Colonic mucosa (tissue), 4 donors: ENCODE measurements around the gene PLEKHA6. TPM values are rescaled to one million over a fixed set of nuclear protein-coding genes. Genes with fewer than 3 reads are reported as not detected.

Experiments
- DNase-seq: peaks from one replicate; pipeline ENCODE4 v3.0.0-alpha.2; 2020
- H3K27ac ChIP-seq: fragments of 200-600 bp; one replicate; pipeline ENCODE4 v1.8.0; 2021
- H3K27me3 ChIP-seq: fragments of 200-600 bp; one replicate; pipeline ENCODE4 v1.8.0; 2021
- H3K36me3 ChIP-seq: fragments of 200-600 bp; one replicate; pipeline ENCODE4 v1.8.0; 2021
- H3K4me1 ChIP-seq: fragments of 200-600 bp; one replicate; pipeline ENCODE4 v1.8.0; 2021; ENCODE audit warnings: mild to moderate bottlenecking
- H3K4me3 ChIP-seq: fragments of 200-600 bp; one replicate; pipeline ENCODE4 v1.8.0; 2021
- H3K9ac ChIP-seq, 2 donors: one replicate each; pipeline ENCODE4 v1.7.0; 2013; ENCODE audit warnings: control low read depth in 2 of 2, low read depth in 2 of 2, low read length in 2 of 2
- H3K9me3 ChIP-seq: fragments of 200-600 bp; one replicate; pipeline ENCODE4 v1.8.0; 2021
- intact Hi-C: fragments of 100-400 bp; cut with DNase I; formaldehyde crosslinking; loops from one replicate; pipeline ENCODE4 v1.14.1; 2022
- total RNA-seq, 2 donors: library from RNA; stranded (reverse); fragmentation: NEBNext Ultra II Directional in 1 of 2; extraction: Animal tissue kit (Norgen Biotek cat#: 25700) in 1 of 2; gene quantifications; one replicate each; pipeline ENCODE4 v1.2.1, GENCODE V29; 2021
- TF ChIP-seq, protein P1 (sequence below): fragments of 200-600 bp; IDR thresholded peaks from one replicate; pipeline ENCODE4 v1.8.0; 2022; ENCODE audit warnings: antibody characterized with exemption, mild to moderate bottlenecking
- donor health status: healthy.
- donor health status: DM: no; HTN: no; CAD: no.
- donor health status: DM: no; HTN: no; CAD: no.

PLEKHA6 gene
- total RNA-seq, 2 donors from 2014 or later, result 84.5 to 165 TPM

DNA sequence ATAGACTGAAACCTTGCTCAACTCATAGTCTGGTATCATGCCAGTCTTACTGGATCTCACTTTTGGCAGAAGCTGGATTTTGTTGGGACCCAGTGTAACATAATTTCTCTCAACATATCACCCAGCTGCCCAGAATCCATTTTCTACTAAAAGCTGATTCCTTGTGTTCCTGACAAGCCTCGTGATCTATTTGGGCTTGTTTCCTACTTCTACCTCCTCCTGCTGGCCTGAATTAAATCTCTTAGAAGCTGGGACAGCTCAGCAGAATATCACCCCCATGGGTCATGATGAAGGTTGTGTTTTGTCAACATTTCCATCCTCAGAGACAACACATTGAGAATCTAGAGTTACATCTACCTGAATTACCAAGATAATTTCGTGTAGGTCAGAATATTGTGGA is 153.6 kb downstream of the PLEKHA6 start:
- no peak for DNase-seq
- Histone ChIP-seq H3K4me1 (no peaks in the 10 kb centered on the region), H3K36me3 (no peaks in the 10 kb centered on the region), H3K27me3 (no peaks in the 10 kb centered on the region), H3K9me3 (no peaks in the 10 kb centered on the region), H3K27ac (no peak overlapping the region), H3K4me3 (no peak overlapping the region), H3K9ac (no peak overlapping the region)
- intact Hi-C loops, result loop anchor here (5.0 kb wide), 1 partner anchor 44 kb away; no protein-coding TSS in a partner anchor
- TF ChIP-seq, protein P1, sequence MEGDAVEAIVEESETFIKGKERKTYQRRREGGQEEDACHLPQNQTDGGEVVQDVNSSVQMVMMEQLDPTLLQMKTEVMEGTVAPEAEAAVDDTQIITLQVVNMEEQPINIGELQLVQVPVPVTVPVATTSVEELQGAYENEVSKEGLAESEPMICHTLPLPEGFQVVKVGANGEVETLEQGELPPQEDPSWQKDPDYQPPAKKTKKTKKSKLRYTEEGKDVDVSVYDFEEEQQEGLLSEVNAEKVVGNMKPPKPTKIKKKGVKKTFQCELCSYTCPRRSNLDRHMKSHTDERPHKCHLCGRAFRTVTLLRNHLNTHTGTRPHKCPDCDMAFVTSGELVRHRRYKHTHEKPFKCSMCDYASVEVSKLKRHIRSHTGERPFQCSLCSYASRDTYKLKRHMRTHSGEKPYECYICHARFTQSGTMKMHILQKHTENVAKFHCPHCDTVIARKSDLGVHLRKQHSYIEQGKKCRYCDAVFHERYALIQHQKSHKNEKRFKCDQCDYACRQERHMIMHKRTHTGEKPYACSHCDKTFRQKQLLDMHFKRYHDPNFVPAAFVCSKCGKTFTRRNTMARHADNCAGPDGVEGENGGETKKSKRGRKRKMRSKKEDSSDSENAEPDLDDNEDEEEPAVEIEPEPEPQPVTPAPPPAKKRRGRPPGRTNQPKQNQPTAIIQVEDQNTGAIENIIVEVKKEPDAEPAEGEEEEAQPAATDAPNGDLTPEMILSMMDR, result no peak

- no peak overlapping the region for H3K27ac ChIP-seq
- TF ChIP-seq, protein P1, result no peak
- no peak overlapping the region for H3K4me3 ChIP-seq
- H3K36me3 ChIP-seq, result no peaks in the 10 kb centered on the region
- H3K9me3 ChIP-seq, result no peaks in the 10 kb centered on the region
- DNase-seq, result no peak
- intact Hi-C loops, result loop anchor here (5.0 kb wide), 1 partner anchor 43 kb away; no protein-coding TSS in a partner anchor
- no peaks in the 10 kb centered on the region for H3K27me3 ChIP-seq
- no peak overlapping the region for H3K9ac ChIP-seq
- H3K4me1 ChIP-seq, result no peaks in the 10 kb centered on the region
Measured at GRCh38 chr1:204205486-204205885, 154.2 kb downstream of the PLEKHA6 start.

- H3K27me3 ChIP-seq, result no peaks in the 10 kb centered on the region
- intact Hi-C loops, result loop anchor here (5.0 kb wide), 1 partner anchor 43 kb away; no protein-coding TSS in a partner anchor
Measured at GRCh38 chr1:204204944-204205343, 154.8 kb downstream of the PLEKHA6 start.

DNA sequence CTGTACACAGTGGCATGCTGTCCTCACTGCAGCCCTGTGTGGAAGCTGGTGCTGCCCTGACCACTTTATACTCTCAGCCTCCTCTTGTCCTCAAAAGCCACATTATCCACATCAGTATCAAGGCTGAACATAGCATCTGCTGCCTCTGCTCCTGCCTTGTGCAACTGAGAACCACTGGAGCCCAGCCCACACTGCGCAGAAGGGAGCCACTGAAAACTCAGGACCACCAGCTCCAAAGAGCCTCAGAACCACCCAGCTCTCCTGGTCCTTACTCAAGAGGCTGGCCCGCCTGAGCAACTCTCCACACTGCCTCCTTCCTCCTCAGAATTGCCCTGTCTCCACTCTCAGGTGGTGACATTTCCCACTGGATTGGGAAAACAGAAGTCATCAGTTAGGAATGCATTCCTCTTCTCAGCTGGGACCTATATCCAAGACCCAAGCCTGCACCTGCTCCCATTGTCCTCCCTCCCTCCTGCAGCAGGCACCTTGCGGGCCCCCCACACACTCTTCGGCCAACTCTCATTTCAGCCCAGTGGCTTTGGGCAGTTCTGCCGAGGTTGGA is 156.4 kb downstream of the PLEKHA6 start:
- Histone ChIP-seq H3K9me3 (no peaks in the 10 kb centered on the region), H3K4me1 (no peaks in the 10 kb centered on the region), H3K9ac (no peak overlapping the region), H3K27ac (no peak overlapping the region), H3K4me3 (no peak overlapping the region), H3K36me3 (no peaks in the 10 kb centered on the region), H3K27me3 (no peaks in the 10 kb centered on the region)
- TF ChIP-seq, protein P1, result no peak
- intact Hi-C loops, result no loop called here
- no peak for DNase-seq

More at GRCh38 chr1:204204944-204205343, 154.8 kb downstream of the PLEKHA6 start:
- TF ChIP-seq, protein P1, result no peak
- H3K4me3 ChIP-seq, result no peak overlapping the region
- no peaks in the 10 kb centered on the region for H3K36me3 ChIP-seq
- H3K27ac ChIP-seq, result no peak overlapping the region
- DNase-seq, result no peak
- H3K9me3 ChIP-seq, result no peaks in the 10 kb centered on the region
- H3K9ac ChIP-seq, result no peak overlapping the region
- H3K4me1 ChIP-seq, result no peaks in the 10 kb centered on the region

GRCh38 chr1:204202481-204202880 is 157.2 kb downstream of the PLEKHA6 start:
- intact Hi-C loops, result no loop called here
- TF ChIP-seq, protein P1, result no peak
- no peak for DNase-seq
- Histone ChIP-seq H3K36me3 (no peaks in the 10 kb centered on the region), H3K4me3 (no peak overlapping the region), H3K9ac (no peak overlapping the region), H3K27me3 (no peaks in the 10 kb centered on the region), H3K27ac (no peak overlapping the region), H3K9me3 (no peaks in the 10 kb centered on the region), H3K4me1 (no peaks in the 10 kb centered on the region)
